Neural progenitor cell (in vitro differentiated cells): ENCODE data around the gene CDS1. TPM values are rescaled to one million over a fixed set of nuclear protein-coding genes. Genes with fewer than 3 reads are reported as not detected.

Experiments used
- DNase-seq: peaks from one replicate; pipeline ENCODE4 v3.0.0-alpha.2; 2016; ENCODE audit warnings: low spot score
- H2AFZ ChIP-seq: fragments of 200-600 bp; sonication (generic); replicated peaks from 2 replicates; pipeline ENCODE4 v1.6.1; 2016; ENCODE audit warnings: antibody characterized with exemption
- H3F3A ChIP-seq: fragments of 200-600 bp; sonication (generic); 2 replicates; pipeline ENCODE4 v1.6.1; 2016; ENCODE audit warnings: antibody characterized with exemption, low read depth
- H3K27ac ChIP-seq: fragments of 200-600 bp; sonication (generic); 2 replicates; pipeline ENCODE4 v1.5.1; 2016; ENCODE audit warnings: mild to moderate bottlenecking
- H3K27me3 ChIP-seq: fragments of 200-600 bp; sonication (generic); 2 replicates; pipeline ENCODE4 v1.6.1; 2016; ENCODE audit warnings: mild to moderate bottlenecking, moderate library complexity
- H3K36me3 ChIP-seq: fragments of 200-600 bp; sonication (generic); 2 replicates; pipeline ENCODE4 v1.5.1; 2016
- H3K4me1 ChIP-seq: fragments of 200-600 bp; sonication (generic); 2 replicates; pipeline ENCODE4 v1.6.1; 2016; ENCODE audit warnings: mixed run types
- H3K4me2 ChIP-seq: fragments of 200-600 bp; sonication (generic); 2 replicates; pipeline ENCODE4 v1.6.1; 2016
- H3K4me3 ChIP-seq: fragments of 200-600 bp; sonication (generic); 2 replicates; pipeline ENCODE4 v1.5.1; 2016
- H3K79me2 ChIP-seq: fragments of 200-600 bp; sonication (generic); 2 replicates; pipeline ENCODE4 v1.6.1; 2016; ENCODE audit warnings: low read depth
- H3K9ac ChIP-seq: fragments of 200-600 bp; sonication (generic); 2 replicates; pipeline ENCODE4 v1.6.1; 2016
- H3K9me3 ChIP-seq: fragments of 200-600 bp; sonication (generic); 2 replicates; pipeline ENCODE4 v1.5.1; 2016; ENCODE audit warnings: low read depth
- H4K20me1 ChIP-seq: fragments of 200-600 bp; sonication (generic); 2 replicates; pipeline ENCODE4 v1.6.1; 2016; ENCODE audit warnings: low read depth
- H3K27ac Mint-ChIP-seq: 3 replicates; pipeline ENCODE4 v1.8.0; 2021; ENCODE audit warnings: mixed read lengths
- H3K27me3 Mint-ChIP-seq: 2 replicates; pipeline ENCODE4 v1.8.0; 2022; ENCODE audit warnings: low read depth, mild to moderate bottlenecking, inconsistent platforms, moderate library complexity, mixed read lengths; ENCODE audit not compliant: insufficient read depth
- H3K36me3 Mint-ChIP-seq: 3 replicates; pipeline ENCODE4 v1.8.0; 2021; ENCODE audit warnings: mixed read lengths
- H3K4me1 Mint-ChIP-seq: 3 replicates; pipeline ENCODE4 v1.8.0; 2021; ENCODE audit warnings: mixed read lengths
- H3K4me3 Mint-ChIP-seq: 3 replicates; pipeline ENCODE4 v1.8.0; 2021; ENCODE audit warnings: mild to moderate bottlenecking, moderate library complexity, mixed read lengths
- H3K9me3 Mint-ChIP-seq: 3 replicates; pipeline ENCODE4 v1.8.0; 2020; ENCODE audit warnings: mixed read lengths
- CTCF ChIP-seq: fragments of 200-600 bp; sonication (generic); IDR thresholded peaks from 2 replicates; pipeline ENCODE4 v1.5.1; 2017; ENCODE audit warnings: antibody characterized with exemption, mild to moderate bottlenecking
- EZH2 ChIP-seq: fragments of 200-600 bp; sonication (generic); IDR thresholded peaks from 2 replicates; pipeline ENCODE4 v1.6.1; 2017; ENCODE audit warnings: antibody characterized with exemption, mild to moderate bottlenecking, moderate library complexity
- EZH2phosphoT487 ChIP-seq: fragments of 200-600 bp; sonication (generic); IDR thresholded peaks from 2 replicates; pipeline ENCODE4 v1.6.1; 2017; ENCODE audit warnings: antibody characterized with exemption
- total RNA-seq: library from RNA; depleted of rRNA; stranded (reverse); fragments of >200 nt; gene quantifications from 2 replicates; pipeline ENCODE4 v1.2.3, GENCODE V29; 2015; ENCODE audit warnings: low replicate concordance

The CDS1 gene
- total RNA-seq, 1 donor from 2014 or later = 2.8 TPM

GRCh38 chr4:84565951-84566350 is 17.0 kb upstream of the CDS1 start:
- Mint-ChIP-seq H3K27ac (no peak overlapping the region), H3K4me1 (peaks cover 7% of the 10 kb centered on the region), H3K36me3 (no peaks in the 10 kb centered on the region), H3K27me3 (peaks cover 3% of the 10 kb centered on the region), H3K9me3 (no peaks in the 10 kb centered on the region), H3K4me3 (no peak overlapping the region)
- Histone ChIP-seq H3F3A (no peaks in the 10 kb centered on the region), H3K9ac (no peak overlapping the region), H2AFZ (no peak overlapping the region), H3K4me1 (peaks cover 17% of the 10 kb centered on the region), H4K20me1 (no peaks in the 10 kb centered on the region), H3K79me2 (no peaks in the 10 kb centered on the region), H3K27me3 (no peaks in the 10 kb centered on the region), H3K4me3 (no peak overlapping the region), H3K27ac (no peak overlapping the region), H3K36me3 (no peaks in the 10 kb centered on the region), H3K9me3 (no peaks in the 10 kb centered on the region), H3K4me2 (no peak overlapping the region)
- DNase-seq = no peak
- TF ChIP-seq EZH2phosphoT487 (no peak), EZH2 (no peak), CTCF (no peak)

- no peaks in the 10 kb centered on the region for H3F3A ChIP-seq
- H3K4me3 ChIP-seq = no peak overlapping the region
- no peak overlapping the region for H3K4me2 ChIP-seq
- no peak for TF ChIP-seq CTCF
- TF ChIP-seq EZH2 = no peak
- TF ChIP-seq EZH2phosphoT487 = no peak
- Mint-ChIP-seq H3K9me3 (no peaks in the 10 kb centered on the region), H3K27me3 (peaks cover 3% of the 10 kb centered on the region), H3K4me3 (no peak overlapping the region), H3K4me1 (peaks cover 7% of the 10 kb centered on the region), H3K27ac (no peak overlapping the region), H3K36me3 (no peaks in the 10 kb centered on the region)
- peak overlapping the region; percentile 65 for H2AFZ ChIP-seq
- no peak for DNase-seq
- H3K27ac ChIP-seq = no peak overlapping the region
- H3K4me1 ChIP-seq = peaks cover 8% of the 10 kb centered on the region
- H3K9ac ChIP-seq = no peak overlapping the region
- no peaks in the 10 kb centered on the region for H3K36me3 ChIP-seq
- no peaks in the 10 kb centered on the region for H3K9me3 ChIP-seq
- no peaks in the 10 kb centered on the region for H3K79me2 ChIP-seq
- no peaks in the 10 kb centered on the region for H4K20me1 ChIP-seq
- no peaks in the 10 kb centered on the region for H3K27me3 ChIP-seq
Measured at GRCh38 chr4:84568496-84568895, 14.4 kb upstream of the CDS1 start.

GRCh38 chr4:84569009-84569408 is 13.9 kb upstream of the CDS1 start:
- no peaks in the 10 kb centered on the region for H3K9me3 Mint-ChIP-seq
- Histone ChIP-seq H3K79me2 (no peaks in the 10 kb centered on the region), H3K9ac (no peak overlapping the region), H3K4me2 (no peak overlapping the region), H3K9me3 (no peaks in the 10 kb centered on the region), H3K36me3 (no peaks in the 10 kb centered on the region), H3F3A (no peaks in the 10 kb centered on the region), H3K27me3 (no peaks in the 10 kb centered on the region), H2AFZ (peak overlapping the region; percentile 65), H3K4me3 (no peak overlapping the region), H3K27ac (no peak overlapping the region), H4K20me1 (no peaks in the 10 kb centered on the region), H3K4me1 (peaks cover 8% of the 10 kb centered on the region)
- H3K36me3 Mint-ChIP-seq = no peaks in the 10 kb centered on the region
- H3K4me1 Mint-ChIP-seq = peaks cover 7% of the 10 kb centered on the region
- peaks cover 3% of the 10 kb centered on the region for H3K27me3 Mint-ChIP-seq
- H3K4me3 Mint-ChIP-seq = no peak overlapping the region
- no peak overlapping the region for H3K27ac Mint-ChIP-seq
- TF ChIP-seq EZH2phosphoT487 = no peak
- TF ChIP-seq EZH2 = no peak
- no peak for TF ChIP-seq CTCF
- DNase-seq = no peak
